DND-41 (cell line): Measurements from ENCODE around the gene TMIGD2.

Experiments used
- CTCF ChIP-seq: IDR thresholded peaks from 2 replicates; pipeline ENCODE4 v1.5.1; 2012; ENCODE audit warnings: borderline replicate concordance, low read length, moderate library complexity, mild to moderate bottlenecking; ENCODE audit not compliant: poor library complexity, severe bottlenecking; ENCODE audit errors: extremely low read depth
- EZH2 ChIP-seq: IDR thresholded peaks from 3 replicates; pipeline ENCODE4 v1.6.1; 2012; ENCODE audit warnings: borderline replicate concordance, low read depth, mild to moderate bottlenecking, moderate library complexity, low read length, inconsistent platforms; ENCODE audit not compliant: severe bottlenecking

GRCh38 chr19:4345342-4346019 lies 43.3 kb upstream of the TMIGD2 start:
- TF ChIP-seq CTCF (no peak), EZH2 (no peak)
